HG02588 (cell line): ENCODE measurements around the gene FOXE1.

ENCODE experiments used
- ATAC-seq: cut with Tn5 transposase; IDR thresholded peaks from one replicate; pipeline ENCODE4 v1.9.1; 2021; ENCODE audit warnings: mild to moderate bottlenecking, moderate library complexity; ENCODE audit not compliant: unreplicated experiment

FOXE1 gene

DNA sequence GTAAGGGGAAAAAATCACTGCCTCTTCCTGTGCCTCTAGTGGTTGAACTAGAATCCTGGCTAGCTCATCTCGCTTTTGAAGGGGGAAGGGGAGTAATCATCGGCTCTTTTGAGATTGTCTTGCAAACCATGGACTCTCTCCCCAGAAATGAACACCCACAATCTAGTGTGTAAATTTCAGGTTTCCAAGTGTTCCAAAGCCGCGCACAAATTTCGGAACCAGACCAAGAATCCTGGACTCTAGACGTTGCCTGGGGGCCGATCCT is 4.9 kb upstream of the FOXE1 start:
- no peak for ATAC-seq

GRCh38 chr9:97848480-97849237 is 4.4 kb upstream of the FOXE1 start:
- ATAC-seq = no peak

DNA sequence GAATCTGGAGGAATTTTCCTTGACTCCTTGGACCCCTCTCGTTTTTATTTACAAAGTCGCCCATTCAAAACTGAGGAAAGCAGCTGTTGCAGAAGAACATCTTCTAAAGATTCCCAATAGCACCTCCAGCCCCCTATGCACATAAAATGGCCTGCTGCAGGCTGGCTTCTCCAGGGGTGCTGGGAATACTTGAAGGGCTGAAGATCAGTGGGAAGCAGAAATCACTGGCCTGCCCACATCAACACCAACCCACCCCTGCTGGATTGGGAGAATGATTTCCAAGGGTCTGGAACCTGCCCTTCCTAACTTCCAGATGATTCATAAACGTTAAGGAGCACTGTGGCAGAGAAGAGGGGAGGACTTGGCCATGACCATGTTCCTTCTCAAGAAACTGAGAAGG is 3.0 kb upstream of the FOXE1 start:
- no peak for ATAC-seq

DNA sequence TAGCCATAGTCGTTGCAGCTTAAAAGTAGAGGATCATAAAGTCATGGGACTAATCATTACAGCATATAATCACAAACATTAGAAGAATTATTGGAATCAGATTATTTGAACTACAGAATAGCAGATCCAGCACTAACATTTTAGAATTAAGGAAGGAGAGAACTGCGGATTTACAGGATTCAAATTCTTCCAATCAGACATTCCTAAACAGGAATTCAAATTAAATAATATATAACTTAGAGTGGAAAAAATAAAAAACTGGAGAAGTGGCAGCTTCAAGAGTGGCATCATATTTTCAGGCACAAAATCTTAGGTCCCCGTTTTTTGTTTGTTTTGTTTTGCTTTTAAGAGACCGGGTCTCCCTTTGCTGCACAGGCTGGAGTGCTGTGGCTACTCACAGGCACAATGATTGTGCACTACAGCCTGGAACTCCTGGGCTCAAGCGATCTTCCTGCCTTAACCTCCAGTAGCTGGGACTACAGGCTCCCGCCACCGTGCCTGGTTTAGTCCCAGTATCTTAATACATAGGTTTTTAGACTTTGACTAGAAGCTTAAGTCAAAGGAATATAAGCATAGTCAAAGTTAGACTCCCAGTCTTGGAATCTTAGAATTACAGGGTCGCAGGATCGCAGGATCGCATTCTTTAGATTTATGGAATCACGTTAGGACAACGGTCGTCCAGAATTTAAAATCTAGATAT is 2.1 kb upstream of the FOXE1 start:
- no peak for ATAC-seq

- no peak for ATAC-seq
These were observed 1.6 kb upstream of the FOXE1 start for GRCh38 chr9:97851446-97851883.

DNA sequence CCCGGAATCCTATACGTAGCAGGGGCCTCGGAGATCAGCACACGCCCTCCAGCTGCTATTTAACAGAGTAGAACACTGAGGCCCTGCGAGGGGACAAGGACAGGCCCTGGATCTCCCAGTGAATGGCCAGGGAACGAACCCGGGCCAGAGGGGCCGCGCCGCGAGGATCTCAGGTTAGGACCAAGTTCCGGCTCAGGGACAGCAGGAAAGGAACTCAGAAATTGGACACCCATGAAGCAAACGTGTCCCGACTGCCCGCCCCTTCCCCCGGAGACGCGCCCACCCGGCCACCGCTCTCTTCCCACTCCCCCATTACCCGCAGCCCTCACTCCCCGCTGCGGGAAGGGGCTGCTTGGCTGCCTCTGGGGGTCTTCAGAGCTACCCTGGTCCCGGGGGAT is 1.0 kb upstream of the FOXE1 start:
- no peak for ATAC-seq

DNA sequence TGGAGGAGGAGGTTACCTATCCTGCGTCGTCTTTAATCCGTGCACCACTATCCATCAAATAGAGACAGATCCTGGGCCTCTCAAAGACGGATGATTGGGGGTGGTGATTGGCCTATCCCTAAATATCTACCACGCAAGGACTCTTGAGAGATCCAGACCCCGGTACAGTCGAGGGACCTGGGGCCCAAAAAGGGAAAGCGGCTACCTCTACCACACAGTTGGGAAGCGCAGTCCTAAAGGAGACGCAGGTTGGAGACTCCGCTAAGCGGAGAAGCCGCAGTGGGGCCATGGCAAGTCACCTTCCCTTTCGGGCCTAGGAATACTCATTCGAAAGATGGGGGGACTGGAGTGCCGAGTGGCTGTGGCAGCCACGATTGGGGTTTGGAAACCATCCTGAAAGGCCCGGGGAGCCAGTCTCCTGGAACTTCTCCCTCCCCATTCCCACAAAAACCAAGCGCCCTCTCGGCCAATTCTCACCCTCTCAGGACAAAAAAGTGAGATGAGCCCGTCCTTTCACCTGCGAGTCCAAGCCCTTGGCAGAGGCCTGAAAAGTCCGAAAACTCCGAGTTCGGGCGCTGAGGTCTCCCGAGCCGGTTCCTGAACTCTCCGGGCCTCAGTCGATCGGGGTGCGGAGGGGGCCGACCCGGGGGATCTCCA is 499 bp upstream of the FOXE1 start:
- no peak for ATAC-seq

GRCh38 chr9:97853844-97854695 is 1.0 kb downstream of the FOXE1 start:
- no peak for ATAC-seq

DNA sequence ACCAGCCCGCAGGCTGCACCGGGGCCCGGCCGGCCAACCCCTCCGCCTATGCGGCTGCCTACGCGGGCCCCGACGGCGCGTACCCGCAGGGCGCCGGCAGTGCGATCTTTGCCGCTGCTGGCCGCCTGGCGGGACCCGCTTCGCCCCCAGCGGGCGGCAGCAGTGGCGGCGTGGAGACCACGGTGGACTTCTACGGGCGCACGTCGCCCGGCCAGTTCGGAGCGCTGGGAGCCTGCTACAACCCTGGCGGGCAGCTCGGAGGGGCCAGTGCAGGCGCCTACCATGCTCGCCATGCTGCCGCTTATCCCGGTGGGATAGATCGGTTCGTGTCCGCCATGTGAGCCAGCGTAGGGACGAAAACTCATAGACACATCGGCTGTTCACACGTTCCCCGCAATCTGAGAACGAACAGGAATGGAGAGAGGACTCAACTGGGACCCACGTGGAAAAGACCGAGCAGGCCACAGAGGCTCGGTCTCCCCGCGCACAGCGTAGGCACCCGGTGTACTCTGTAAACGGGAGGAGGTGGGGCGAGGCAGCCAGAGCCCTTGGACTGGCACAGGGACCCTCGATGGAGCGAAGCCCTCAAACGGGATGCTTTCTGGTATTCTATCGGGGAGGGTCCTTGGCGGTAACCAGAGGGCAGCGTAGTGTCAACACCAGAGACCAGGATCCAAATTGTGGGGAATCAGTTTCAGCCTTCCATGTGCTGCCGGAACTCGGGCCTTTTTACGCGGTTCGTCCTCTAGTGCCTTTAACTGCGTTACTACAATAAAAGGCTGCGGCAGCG is 1.9 kb downstream of the FOXE1 start:
- ATAC-seq = no peak

GRCh38 chr9:97855486-97855875 is 2.5 kb downstream of the FOXE1 start:
- no peak for ATAC-seq

DNA sequence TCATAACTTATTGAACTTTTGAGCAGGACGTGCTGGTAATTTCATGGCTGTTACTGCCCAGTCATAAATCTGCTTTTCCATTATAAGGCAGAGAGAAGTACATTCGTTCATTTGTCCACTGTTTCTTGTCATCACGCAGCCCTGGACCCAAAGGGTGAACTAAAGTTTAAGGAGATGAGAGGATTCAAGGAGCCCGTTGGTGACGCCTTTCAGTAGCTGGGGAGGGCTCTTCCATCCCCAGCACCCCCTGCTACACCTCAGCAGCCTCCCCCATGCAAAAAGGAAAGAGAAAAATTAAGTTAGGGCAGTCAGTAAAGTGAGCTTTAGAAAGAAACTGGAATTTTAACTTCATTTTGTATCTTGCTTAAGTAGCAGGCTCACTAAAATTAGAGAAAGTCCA is 2.9 kb downstream of the FOXE1 start:
- no peak for ATAC-seq

DNA sequence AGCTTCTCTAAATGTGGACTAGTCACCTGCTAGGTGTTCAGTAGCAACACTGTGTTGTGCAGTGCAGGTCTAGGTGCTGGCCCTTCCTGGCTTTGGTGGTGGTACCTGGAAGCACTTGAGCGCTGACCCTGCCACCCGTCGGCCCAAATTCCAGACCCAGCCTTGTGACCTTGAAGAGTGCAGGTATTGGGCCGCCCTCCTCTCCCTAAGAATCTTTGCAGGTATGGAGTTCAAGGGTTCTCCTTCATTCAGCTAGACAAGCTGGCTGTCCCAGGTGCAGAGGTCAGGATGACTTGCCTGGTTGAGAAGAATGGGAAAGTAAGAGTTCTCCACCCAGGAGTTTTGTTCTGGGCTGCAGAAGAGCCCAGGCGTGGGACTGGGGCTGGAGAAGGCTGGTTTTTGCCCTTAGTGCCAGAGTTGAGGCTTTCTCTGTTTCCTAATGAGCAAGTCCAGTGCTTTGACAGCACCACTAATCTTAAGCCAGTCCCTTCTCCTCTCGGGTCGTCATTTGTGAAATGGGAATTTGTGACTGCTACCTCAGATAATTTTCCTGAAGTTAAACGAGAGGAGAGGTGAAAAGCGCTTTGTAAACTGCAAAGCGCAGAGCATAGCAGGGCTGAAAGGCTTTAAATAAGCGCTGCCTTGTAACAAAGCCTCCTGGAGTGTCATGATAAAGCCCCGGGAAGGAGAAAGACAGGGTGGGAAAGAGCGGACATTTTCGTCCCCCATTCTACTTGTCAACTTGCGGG is 4.0 kb downstream of the FOXE1 start:
- ATAC-seq = no peak

- no peak for ATAC-seq
These were observed 4.8 kb downstream of the FOXE1 start for GRCh38 chr9:97857606-97858392.

- no peak for ATAC-seq
These were observed 5.3 kb downstream of the FOXE1 start for GRCh38 chr9:97858393-97858713.

DNA sequence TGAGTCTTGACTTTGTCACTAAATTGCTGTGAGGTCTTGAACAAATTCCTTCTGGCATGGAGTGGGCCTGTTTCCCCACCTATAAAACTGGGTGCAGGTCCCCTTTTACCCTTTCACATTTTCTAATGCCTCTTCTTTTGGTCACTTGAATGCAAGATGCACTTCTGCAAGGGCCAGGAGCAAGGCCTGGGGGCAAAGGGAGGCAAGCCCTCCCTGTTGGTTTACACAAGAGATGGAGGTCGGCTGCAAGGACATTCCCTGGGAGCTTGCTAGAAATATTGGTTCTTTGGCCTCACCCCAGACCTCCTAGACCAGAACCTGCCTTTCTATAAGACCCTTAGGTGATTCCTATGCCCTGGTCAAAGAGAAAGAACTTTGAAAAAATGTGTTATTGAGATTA is 5.8 kb downstream of the FOXE1 start:
- ATAC-seq = no peak

- no peak for ATAC-seq
These were observed 6.3 kb downstream of the FOXE1 start for GRCh38 chr9:97859346-97859745.

DNA sequence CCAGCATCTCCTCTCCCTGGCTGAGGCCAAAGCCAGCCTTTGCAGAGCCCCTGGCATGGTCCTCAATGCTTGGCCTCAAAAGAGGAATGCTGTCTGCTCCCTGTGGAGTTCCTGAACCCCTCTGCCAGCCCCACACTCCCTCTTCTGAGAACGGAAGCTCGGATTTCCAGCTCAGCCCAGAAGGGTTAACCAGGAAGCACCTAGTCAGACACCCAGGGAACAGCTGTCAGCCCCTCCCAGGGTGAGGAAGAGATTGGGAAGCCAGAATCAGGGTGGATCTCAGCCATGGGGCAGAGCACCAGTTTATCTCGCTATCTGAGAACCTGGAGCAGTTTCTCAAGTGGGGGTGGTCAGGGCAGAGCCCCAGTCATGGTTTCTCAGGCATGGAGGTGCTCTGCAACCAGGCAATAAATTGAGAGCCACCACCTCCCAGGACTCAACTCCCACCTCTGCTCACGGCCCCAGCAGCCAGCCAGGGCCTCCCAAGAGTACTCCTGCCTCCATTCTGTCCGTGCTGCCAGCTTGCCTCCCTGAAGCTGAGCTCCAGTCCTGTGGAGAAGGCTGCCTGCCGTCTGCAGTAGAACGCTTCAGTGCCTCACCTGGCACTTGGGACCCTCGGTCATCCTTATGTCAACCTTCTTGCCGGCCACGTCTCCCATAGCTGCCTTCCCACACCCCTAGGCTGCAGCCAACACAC is 7.6 kb downstream of the FOXE1 start:
- ATAC-seq = no peak

DNA sequence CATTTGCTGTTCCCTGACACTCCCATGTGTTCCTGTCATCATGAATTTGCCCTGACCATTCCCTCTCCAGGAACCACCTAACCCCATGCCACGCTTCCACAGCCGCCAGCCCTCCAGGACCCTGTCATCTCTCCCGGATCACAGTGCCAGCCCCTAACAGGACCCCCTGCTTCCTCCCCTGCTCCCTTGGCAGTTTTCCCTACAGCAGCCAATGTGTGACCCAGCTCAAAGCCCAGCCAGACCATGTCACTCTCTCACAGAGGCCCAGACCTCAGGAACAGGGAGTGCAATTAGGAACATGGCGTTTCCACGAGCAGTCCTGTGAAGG is 8.1 kb downstream of the FOXE1 start:
- no peak for ATAC-seq

DNA sequence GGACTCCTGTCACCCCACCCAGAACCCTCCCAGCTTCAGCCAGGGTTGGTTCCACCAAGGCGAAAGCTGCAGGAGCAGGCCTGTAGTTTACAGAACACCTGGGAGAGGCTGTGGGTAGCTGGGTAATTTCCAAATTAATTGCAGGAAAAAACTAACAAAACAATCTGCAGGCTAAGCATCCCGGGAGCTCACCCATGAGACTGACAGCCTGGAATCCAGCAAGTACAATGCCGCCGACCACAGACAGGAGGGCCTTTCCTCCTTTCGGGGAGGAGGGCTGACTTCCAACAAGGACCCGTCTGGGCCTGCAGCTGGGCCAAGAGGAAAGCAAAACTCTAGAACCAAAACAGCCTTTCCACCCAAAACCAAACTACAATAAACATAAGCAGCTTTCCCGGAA is 10.3 kb downstream of the FOXE1 start:
- no peak for ATAC-seq
